Left lobe of liver (tissue), 2 donors: Measurements from ENCODE around the gene C22orf23. TPM values are rescaled to one million over a fixed set of nuclear protein-coding genes. Genes with fewer than 3 reads are reported as not detected.
"Not testable (repeated sequence)": the region's sequence is repeated elsewhere in the genome, so short reads cannot be mapped to it uniquely, and the experiment has no call there.

Source experiments
- ATAC-seq: fragments of 200-7000 bp; cut with Tn5 transposase; one replicate; pipeline ENCODE4 v1.9.1; 2020; ENCODE audit warnings: mild to moderate bottlenecking, moderate library complexity
- DNase-seq: peaks from one replicate; pipeline ENCODE4 v3.0.0-alpha.2; 2020; ENCODE audit warnings: low spot score
- total RNA-seq: library from RNA; stranded (reverse); gene quantifications from one replicate; pipeline ENCODE4 v1.2.1, GENCODE V29; 2021
- donor health status: DM: no; HTN: no; CAD: no; lungs with moderate emphysema.
- donor health status: DM: no; HTN: yes; CAD: no.

Gene C22orf23
- total RNA-seq, 1 donor from 2014 or later = 0.25 TPM

DNA sequence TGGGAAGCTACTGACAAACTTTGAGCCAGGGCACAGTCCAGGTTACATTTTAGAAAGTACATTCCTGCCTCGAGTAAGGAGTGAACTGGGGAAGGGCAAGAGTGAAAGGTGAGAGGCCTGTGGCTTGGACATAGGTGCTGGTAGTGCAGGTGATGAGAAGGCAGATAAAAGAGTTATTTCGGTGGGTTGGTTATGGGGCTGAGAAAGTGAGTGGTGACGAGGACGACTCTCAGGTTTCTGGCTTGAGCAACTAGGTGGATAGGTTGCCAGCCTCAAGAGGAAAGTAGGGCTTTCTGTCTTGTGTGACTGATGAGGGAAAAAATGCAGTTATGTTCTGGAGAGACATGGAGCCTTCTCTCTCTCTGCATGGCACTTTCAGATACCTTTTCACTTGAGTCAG, 3.8 kb upstream of the C22orf23 start:
- no peak for DNase-seq
- ATAC-seq = peak; percentile 25

DNA sequence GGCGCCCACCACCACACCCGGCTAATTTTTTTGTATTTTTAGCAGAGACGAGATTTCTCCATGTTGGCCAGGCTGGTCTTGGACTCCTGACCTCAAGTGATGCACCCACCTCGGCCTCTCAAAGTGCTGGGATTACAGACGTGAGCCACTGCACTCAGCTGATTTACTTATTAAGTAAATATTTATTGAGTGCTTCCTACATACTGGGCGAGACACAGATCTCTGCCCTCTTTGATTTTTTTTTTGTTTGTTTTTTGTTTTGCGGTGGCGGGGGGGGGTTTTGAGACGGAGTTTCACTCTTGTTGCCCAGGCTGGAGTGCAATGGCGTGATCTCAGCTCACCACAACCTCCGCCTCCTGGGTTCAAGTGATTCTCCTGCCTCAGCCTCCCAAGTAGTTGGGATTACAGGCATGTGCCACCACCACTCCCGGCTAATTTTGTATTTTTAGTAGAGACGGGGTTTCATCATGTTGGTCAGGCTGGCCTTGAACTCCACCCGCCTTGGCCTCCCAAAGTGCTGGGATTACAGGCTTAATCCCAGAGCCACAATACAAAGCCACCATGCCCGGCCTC, 2.5 kb upstream of the C22orf23 start:
- peak; percentile 31 for ATAC-seq
- not testable (repeated sequence) for DNase-seq

DNA sequence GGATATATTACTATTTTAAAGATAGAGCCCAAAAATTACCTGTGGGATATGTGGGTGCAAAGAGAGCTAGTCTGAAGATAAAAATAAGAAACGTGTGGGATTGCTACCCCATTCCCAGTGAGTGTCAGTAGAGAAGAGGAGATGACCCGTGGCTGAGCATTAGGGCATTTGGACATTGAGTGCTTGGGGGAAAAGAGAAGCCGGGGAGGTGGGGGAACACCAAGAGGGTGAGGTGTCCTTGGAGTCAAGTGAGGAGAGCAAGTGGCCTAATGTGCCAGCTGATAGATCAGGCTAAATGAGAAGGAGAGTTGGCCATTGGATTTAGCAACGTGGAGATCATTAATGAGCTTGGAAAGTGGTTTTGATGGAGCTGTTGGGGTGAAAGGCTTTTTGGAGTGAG, 1.3 kb upstream of the C22orf23 start:
- ATAC-seq (no peak), DNase-seq (no peak)

- ATAC-seq = peak; percentile 70
- no peak for DNase-seq
Observed at GRCh38 chr22:37953062-37953436, 352 bp downstream of the C22orf23 start.

DNA sequence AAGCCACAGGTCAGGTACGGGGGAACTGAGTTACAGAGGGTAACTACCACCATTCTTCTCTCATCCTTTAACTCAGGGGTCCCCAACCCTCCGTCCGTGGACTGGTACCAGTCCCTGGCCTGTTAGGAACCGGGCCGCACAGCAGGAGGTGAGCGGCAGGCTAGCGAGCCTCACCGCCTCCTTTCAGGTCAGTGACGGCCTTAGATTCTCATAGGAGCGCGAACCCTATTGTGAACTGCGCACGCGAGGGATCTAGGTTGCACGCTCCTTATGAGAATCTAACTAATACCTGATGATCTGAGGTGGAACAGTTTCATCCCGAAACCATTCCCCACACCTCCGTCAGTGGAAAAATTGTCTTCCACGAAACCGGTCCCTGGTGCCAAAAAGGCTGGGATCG, 772 bp downstream of the C22orf23 start:
- ATAC-seq = peak; percentile 14
- not testable (repeated sequence) for DNase-seq

GRCh38 chr22:37951305-37951704, 2.1 kb downstream of the C22orf23 start:
- no peak for ATAC-seq
- DNase-seq = no peak

- not testable (repeated sequence) for DNase-seq
Observed at GRCh38 chr22:37947142-37947795, 6.1 kb downstream of the C22orf23 start.

GRCh38 chr22:37944423-37944822, 9.0 kb downstream of the C22orf23 start:
- not testable (repeated sequence) for ATAC-seq, DNase-seq

More at GRCh38 chr22:37947142-37947795, 6.1 kb downstream of the C22orf23 start:
- not testable (repeated sequence) for ATAC-seq

- DNase-seq (no peak), ATAC-seq (no peak)
Observed at GRCh38 chr22:37943825-37944198, 9.6 kb downstream of the C22orf23 start.

DNA sequence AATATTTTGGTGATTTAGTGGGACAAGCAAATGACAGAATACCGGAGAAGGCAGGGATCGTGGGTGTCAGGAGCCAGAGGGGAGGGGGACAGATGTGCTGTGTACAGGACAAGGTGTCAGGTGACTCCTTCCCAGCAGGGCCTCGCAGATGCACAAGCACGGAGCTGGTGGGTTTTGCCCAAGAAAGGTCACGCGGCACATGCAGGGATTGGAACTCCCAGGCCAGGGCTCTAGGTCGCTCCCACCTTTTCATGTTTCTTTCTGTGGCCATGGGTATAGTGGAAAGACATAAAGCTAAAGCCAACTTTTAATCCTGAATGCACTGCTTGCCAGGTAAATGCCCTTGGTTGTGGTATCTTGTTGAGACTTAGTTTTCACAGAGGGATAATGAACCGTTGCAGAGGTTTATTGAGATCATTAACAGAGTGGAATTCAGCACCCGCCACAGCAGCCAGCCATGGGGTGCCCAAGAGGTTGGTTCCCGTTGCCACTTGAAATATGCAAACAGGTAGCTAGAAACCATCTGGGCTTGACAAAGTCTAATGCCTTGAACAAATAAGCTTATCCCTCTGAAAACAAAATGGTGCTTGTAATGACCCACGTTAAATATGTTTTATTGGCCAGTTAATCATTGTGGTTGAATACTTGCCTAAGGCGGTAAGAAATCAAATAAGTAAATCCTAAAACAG, 10.1 kb downstream of the C22orf23 start:
- DNase-seq (no peak), ATAC-seq (no peak)

DNA sequence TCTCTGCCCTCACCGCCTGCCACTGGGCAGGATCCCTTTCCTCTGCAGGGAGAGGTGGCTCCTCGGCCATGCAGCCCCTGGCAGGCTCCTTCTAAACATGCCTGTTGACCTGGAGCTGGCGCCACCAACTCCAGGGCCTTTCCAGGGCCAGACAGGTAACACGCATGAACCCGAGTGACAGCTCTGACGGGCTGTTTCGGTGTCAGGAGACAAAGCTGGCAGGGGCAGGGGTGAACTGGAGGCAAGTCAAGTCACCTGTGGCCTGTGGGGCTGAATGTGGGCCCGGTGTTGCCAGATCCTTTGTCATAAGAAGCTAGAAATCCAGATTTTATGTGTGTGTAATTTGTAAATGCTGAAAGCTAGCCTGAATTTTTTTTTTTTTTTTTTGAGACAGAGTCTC, 11.3 kb downstream of the C22orf23 start:
- ATAC-seq (no peak), DNase-seq (no peak)

- DNase-seq (no peak), ATAC-seq (peak; percentile 19)
Observed at GRCh38 chr22:37940698-37941376, 12.6 kb downstream of the C22orf23 start.

DNA sequence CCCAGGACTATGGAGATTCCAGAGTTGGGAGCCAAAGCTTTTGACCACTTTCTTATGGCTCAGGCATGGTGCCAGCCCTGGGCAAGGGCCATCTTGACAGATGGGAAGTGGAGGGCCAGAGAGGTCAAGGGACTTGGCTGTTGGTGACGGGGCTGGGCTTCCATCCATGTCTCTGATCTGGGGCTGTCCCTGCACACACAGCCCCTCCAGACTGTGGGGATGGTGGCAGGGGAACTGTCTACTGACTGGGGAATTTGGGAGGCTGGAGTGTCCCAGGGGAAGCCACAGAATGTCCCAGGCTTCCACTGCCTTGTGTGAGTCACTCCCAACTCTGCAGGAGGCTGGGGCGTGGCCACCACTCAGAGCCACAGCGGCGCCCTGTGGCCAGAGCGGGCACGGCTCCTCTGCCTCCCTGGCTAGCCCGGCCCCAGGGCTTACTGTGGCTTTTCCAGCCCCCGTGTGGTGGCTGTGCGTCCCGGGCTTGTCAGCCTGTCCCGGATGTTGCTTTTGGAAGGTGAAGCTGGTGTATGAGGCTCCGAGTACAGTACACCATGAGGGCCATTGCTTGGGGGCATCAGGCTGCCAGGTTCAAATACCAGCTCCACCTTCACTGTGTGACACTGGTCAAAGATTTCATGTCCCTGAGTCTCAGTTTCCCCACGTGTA, 19.6 kb downstream of the C22orf23 start:
- ATAC-seq (peak; percentile 98), DNase-seq (peak; percentile 88)

GRCh38 chr22:37932821-37933578, 20.4 kb downstream of the C22orf23 start:
- no peak for DNase-seq
- no peak for ATAC-seq

- DNase-seq (no peak), ATAC-seq (no peak)
Observed at GRCh38 chr22:37932401-37932800, 21.0 kb downstream of the C22orf23 start.

GRCh38 chr22:37931893-37932389, 21.5 kb downstream of the C22orf23 start:
- no peak for DNase-seq
- no peak for ATAC-seq

DNA sequence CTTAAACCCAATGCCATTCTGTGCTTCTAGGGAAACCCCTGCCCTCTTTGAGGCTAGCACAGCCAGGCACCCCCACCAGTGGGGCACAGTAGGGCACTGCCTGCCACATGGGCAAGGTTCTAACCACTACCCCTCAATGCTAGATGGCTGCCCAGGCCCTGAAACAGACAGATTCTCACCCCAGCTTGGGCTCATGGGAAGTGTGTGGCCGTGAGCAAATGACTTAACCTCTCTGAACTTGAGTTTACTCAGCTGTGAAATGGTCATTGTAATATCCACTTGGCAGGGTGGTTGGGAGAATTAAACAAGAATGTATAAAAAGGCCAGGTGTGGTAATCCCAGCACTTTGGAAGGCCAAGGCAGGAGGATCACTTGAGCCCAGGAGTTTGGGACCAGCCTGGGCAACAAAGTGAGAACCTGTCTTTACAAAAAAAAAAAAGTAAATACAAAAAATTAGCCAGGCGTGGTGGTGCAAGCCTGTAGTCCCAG, 22.4 kb downstream of the C22orf23 start:
- DNase-seq = no peak

GRCh38 chr22:37930270-37930951, 23.0 kb downstream of the C22orf23 start:
- ATAC-seq = peak; percentile 45
- DNase-seq = no peak

More for the DNA sequence above, 22.4 kb downstream of the C22orf23 start:
- no peak for ATAC-seq

- ATAC-seq = no peak
- DNase-seq = no peak
Observed at GRCh38 chr22:37929390-37929789, 24.0 kb downstream of the C22orf23 start.

DNA sequence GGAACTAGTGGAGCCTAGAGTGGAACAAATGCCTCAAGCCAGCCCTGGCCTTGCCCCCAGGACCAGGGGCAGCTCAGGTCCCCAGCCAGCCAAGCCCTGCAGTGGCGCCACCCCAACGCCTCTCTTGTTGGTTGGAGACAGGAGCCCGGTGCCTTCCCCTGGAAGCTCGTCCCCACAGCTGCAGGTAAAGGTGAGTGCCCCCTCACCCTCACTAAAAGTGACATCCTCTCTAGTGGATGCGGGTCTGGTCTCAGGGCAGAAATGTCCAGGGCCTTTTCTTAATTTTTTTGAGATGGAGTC, 25.8 kb downstream of the C22orf23 start:
- DNase-seq = no peak
- no peak for ATAC-seq
